H54 (cell line): ENCODE results near the gene CD163L1.
"Not testable (repeated sequence)": the region's sequence is repeated elsewhere in the genome, so short reads cannot be mapped to it uniquely, and the experiment has no call there.

Source experiments
- DNase-seq: peaks from one replicate; pipeline ENCODE4 v3.0.0; 2011; ENCODE audit warnings: low spot score, mixed read lengths; ENCODE audit not compliant: insufficient read length
- FAIRE-seq: peaks from 3 replicates; lab custom pipeline; 2011; peaks lifted over from hg19 to GRCh38; lab: Jason Lieb, UNC
- POLR2A ChIP-seq: IDR thresholded peaks from 2 replicates; pipeline ENCODE4 v1.6.1; 2011; ENCODE audit warnings: low read depth, mild to moderate bottlenecking, low read length

CD163L1 gene

DNA sequence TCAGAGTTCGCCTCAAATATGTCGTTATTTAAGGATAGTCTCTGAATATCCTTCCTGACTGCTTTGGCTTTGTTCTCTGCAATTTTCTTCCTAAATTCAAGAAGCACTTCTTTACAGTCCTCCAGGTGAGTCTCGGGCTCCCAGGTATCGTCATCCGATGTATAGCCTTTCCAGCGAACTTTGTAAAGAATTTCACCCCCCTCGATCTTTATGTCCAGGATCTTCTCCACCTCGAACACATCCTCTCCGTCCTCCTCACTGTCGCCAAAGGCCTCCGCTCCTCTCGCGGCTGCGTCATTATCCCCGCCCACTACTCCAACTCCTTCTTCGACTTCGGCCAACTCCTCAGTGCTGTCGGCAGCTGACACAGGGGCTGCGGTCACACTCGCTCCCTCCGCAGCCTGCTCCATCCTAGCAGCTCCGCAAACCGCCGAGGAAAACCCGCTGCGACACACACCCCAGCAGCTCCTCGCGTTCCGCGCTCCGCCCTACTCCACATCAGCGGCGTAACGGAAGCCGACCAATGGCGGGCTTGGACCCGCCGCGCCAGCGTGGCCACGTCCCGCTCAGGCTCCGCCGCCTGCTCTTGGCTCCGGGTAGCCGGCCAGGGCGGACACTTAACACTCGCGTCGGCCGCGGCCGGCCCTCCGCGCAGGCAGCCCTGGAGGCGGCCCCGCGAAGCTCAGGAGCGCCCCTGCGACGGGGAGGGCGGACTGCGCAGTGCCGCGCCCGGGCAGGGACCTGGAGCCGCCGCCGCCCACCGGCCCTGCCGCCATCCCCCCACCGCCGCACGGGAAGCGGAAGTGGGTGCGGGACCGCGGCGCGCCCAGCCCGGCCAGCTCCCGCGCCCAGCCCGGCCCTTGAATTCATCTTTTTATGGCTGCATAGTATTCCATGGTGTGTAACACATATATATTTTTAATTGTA lies 4.1 kb downstream of the CD163L1 start:
- DNase-seq (no peak), FAIRE-seq (no peak)
- TF ChIP-seq POLR2A = no peak

DNA sequence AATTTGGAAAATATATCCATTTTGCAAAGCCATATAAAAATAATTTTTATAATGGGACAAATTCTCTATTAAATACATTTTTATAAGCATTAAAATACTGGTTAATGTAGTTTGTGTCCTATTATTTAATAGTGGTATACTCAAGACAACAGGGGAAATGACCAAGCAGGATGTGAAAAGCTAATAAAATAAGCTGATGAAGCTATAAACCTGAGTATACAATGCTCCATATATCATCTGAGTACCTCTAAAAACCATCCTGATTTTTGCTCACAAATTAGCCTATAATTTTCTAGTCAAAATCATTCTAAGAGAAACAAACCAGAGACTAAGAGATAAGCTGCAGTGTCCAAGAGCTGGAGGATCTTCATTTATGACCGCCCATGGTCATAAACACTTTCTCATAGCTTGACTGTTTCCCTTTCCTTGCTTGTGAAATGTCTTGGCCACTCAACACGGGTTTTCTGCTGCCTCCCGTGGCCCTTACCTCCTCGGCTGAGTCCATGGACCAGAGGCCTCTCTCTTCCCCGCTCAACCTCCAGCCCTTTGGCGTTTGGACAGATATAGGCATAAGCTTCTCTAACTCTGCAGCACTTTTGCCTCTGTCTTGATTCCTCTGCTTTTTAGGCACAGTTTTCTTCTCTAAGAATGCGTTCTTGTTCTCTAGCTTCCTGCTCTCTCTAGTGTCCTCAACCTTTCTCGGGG lies 5.5 kb downstream of the CD163L1 start:
- not testable (repeated sequence) for DNase-seq, FAIRE-seq

DNA sequence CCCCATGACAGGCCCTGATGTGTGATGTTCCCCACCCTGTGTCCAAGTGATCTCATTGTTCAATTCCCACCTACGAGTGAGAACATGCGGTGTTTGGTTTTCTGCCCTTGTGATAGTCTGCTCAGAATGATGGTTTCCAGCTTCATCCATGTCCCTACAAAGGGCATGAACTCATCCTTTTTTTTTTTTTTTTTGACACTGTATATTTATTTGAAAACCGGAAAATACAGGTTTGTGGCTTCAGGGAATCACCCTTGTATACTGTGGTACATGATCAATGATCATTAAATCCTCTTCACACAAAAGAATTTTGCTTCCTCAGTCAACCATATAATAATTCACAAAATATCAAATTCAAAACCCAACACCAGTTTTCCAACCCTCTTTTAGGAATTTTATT lies 6.5 kb downstream of the CD163L1 start:
- not testable (repeated sequence) for DNase-seq, FAIRE-seq

DNA sequence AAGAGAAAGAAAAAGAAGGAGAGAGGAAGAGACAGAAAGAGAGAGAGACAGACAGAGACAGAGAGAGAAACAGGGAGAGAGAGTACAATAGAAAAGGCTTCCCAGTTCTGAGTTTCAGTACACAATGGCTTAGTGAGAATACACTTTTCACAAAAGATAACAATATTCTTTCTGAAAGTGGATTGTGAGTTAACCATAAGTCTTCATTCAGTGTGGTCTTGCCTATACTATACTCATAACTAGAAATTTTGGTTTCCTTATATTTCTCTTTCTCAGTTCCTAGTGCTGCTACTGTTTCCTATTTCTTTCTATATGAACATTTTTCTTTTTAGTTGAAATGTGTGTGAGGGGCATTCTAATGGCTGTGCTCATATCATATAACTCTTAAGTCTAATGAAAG lies 9.3 kb downstream of the CD163L1 start:
- DNase-seq (no peak), FAIRE-seq (no peak)
- no peak for TF ChIP-seq POLR2A

DNA sequence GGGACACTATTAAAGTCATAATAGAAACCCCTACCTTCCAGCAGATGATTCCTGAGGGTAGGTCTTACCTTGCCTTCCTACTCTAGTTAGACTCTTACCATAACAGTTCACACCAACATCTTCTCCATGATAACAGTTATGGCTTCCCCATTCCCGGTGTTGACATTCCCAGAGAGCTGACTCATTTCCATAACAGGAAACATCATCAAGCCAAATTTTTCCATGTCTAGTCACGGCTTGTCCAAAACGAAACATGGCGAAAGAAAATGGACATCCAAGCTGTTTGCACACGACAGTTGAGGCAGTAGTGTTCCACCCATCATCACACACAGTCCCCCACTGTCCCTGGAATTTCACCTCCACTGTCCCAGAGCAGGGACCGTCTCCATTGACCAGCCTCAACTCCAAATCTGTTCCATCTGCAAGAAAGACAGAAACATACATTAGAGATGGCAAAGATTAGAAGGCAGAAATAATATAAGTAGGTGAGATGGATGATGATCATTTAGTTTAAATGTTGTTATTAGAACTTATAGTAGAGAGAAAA lies 10.6 kb downstream of the CD163L1 start:
- peak; percentile 47 for DNase-seq
- FAIRE-seq = peak; percentile 97
- no peak for TF ChIP-seq POLR2A

DNA sequence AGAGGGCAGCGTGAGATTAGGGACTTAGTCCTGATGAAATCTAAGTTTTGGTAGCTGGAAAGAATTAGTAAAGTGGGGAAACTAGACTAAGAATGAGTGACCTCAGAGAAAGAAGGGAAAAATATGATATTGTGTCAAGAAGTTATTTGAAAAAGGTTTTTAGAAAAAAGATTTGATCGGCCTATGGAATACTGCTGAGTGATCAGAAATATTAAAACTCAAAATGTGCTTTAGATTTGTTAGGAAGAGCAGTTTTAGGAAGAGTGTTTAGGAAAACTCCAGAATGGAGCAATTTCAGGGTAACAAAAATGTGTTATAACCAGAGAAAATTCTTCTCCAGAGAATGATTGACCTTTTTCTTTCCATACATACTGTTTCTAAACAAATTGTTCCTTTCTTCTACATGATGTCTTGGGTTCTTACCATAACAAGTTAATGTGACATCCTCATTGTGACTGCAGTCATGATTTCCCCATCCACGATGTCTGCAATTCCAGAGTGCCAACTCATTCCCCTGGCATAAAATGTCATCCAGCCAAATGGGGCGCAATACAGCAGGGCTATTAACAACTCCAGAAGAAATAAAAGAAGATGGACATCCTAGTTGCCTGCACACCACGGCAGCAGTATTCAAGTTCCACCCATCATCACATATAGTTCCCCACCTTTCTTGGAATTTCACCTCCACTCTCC lies 11.8 kb downstream of the CD163L1 start:
- no peak for DNase-seq
- peak; percentile 41 for FAIRE-seq
- no peak for TF ChIP-seq POLR2A

DNA sequence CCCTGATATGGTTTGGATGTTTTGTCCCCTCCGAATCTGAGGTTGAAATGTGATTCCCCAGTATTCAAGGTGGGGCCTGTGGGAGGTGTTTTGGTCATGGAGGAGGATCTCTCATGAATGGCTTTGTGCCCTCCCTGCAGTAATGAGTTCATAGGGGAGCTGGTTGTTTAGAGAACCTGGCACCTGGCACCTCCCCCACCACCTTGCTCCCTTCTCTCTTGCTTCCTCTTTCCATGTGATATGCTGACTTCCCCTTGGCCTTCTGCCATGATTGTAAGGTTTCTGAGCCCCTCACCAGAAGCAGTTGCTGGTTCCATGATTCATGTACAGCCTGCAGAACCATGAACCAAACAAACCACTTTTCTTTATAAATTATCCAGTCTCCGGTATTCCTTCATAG lies 32.6 kb downstream of the CD163L1 start:
- no peak for DNase-seq
- FAIRE-seq = no peak
- no peak for TF ChIP-seq POLR2A

DNA sequence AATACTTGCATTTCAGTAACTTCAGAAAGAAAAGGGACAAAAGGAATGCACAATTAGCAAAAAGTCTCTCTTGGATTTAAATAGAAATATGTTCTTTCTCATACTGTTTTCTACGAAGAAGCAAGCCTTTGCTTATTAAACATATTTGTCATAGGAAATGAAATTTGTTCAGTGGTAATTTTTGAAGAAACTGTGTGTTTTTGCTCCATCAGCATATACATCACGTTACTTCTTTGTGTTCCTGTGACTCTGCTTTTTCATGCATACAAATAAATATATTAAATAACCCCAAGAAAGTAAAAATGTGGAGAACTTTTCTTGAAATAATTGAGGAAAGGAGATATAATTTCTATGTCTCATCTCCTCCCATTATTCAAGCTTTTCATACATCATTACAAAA lies 39.7 kb downstream of the CD163L1 start:
- FAIRE-seq (no peak), DNase-seq (no peak)
- TF ChIP-seq POLR2A = no peak

DNA sequence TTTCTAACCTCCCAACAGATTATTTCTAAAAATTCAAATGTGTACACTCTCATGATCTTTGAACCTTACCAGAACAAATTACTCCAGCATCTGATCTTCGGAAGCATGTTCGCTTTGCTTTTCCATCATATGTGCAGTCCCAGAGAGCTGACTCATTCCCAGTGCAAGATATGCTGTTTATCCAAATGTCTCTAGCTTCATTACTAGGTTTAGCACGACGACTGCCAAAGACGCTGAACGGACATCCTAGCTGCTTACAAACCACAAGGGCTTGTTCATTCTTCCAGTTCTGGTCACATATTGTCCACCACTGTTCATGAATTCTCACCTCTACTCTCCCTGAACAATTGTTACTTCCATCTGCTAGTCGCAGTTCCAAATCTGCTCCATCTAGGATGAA lies 40.5 kb downstream of the CD163L1 start:
- no peak for TF ChIP-seq POLR2A
- DNase-seq = no peak
- no peak for FAIRE-seq

DNA sequence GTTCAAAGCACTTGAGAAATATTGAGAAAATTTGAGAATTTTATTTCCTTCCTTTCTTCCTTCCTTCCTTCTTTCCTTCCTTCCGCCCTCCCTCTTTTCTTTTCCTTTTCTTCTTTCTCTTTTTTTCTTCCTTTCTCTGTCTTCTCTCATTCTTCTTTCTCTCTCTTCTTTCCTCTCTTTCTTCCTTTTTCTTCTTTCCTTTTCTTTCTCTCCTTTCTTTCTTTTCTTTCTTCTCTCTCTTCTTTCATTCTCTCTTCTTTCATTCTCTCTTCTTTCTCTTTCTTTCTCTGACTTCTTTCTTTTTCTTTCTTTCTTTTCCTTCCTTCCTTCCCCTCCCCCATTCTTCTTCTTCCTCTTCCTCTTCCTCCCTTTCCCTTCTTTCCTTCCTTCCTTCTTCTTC lies 44.9 kb downstream of the CD163L1 start:
- DNase-seq (no peak), FAIRE-seq (no peak)
- TF ChIP-seq POLR2A = no peak

DNA sequence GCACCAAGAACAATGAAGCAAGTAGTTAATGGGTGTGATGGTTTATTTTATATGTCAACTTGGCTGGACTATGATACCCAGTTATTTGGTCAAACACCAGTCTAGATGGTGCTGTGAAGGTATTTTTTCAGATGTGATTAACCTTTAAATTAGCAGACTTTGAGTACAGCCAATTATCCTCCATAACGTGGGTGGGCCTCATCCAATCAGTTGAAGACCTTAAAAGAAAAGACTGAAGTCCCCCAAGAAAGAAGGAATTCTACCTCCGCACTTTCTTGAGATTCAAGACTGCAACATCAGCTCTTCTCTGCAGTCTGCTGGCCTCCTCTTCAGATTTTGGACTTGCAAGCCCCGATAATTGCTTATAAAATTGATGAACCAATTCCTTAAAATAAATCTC lies 47.5 kb downstream of the CD163L1 start:
- FAIRE-seq = no peak
- no peak for DNase-seq
- TF ChIP-seq POLR2A = no peak

DNA sequence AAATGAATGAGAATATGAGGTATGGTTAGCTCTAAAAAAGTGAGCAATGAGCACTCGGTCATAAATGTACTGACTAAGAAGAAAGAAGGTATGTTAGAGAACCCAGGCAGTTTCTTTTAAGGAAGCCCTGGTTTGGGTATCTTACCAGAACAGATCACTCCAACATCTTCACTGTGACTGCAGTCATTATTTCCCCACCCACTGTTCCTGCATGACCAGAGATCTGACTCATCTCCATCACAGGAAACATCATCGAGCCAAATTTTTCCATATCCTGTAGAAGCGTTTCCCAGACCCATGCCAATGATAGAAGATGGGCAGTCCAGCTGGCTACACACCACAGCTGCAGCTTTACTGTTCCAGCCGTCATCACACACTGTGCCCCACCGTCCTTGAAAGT lies 48.0 kb downstream of the CD163L1 start:
- DNase-seq (peak; percentile 4), FAIRE-seq (peak; percentile 78)

DNA sequence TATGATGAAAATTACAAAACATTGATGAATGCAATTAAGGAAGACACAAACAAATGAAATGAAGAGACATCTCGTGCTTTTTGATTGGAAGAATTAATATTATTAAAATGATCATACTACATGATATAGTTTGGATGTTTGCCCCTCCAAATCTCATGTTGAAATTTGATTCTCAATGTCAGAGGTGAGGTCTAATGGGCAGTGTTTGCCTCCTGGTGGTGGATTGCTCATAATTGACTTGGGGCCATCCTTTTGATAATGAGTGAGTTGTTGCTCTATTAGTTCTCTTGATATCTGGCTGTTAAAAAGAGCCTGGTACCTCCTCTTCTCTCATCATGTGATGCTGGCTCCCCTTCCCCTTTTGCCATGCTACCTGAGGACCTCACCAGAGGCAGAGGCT lies 56.7 kb downstream of the CD163L1 start:
- no peak for DNase-seq

More for the DNA sequence above, 48.0 kb downstream of the CD163L1 start:
- no peak for TF ChIP-seq POLR2A

DNA sequence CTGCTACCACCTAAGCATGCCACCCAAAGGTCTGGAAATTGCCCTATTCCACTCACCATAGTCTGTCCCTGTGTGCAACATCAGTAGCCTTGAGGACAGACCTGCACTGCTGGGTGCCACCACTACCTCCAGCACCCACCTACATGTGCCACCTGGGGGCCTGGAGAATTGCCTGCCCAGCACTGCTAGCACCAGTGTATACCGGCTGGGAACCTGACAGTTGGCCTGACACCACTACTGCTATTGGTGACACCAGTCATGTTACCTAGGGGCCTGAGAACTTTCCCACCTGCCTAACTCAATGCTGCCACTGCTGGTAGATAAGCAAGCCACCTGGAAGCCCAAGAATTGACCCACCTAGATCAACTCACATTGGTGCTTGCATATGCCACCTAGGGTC lies 60.8 kb downstream of the CD163L1 start:
- DNase-seq (no peak), FAIRE-seq (no peak)

More for the DNA sequence above, 56.7 kb downstream of the CD163L1 start:
- FAIRE-seq = no peak
- TF ChIP-seq POLR2A = no peak

More for the DNA sequence above, 60.8 kb downstream of the CD163L1 start:
- TF ChIP-seq POLR2A = no peak
